ENCODE results near the gene SUSD4.

SUSD4 gene

DNA sequence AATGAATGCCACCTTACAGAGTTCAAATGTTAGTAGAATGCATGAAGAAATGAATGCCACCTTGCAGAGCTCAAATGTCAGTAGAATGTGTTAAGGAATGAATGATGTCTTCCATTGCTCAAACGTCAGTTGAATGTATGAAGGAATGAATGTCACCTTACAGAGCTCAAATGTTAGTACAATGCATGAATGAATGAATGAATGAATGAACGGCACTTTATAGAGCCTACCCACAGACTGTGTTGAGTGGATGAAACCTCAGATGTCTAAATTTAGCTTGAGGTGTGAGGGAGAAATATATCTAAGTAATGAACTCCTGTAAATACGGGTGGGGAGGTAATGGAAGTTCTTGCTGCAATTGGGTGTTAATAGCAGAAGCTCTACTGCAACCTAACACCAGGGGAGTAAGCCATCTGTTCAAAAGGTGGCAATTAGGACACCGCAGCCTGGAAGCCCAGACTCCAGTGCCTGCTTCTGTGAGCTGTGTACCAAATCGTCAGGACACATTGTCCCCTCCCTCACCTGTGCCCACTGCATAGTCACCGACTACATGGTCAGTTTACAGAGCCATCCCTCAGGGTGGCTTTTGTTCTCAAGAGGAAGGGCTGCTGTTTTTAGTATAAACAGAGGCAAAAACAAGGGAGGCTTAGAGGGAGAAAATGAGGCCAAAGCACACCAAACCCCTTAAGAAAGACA lies 26.7 kb downstream of the SUSD4 start:
- H3K27me3 ChIP-seq: no peaks in the 10 kb centered on the region
- peaks cover 40 to 50% (median 43%) of the 10 kb centered on the region in 10 experiments for H3K4me1 ChIP-seq
- H3K36me3 ChIP-seq: no peaks in the 10 kb centered on the region
- no peaks in the 10 kb centered on the region for H4K20me1 ChIP-seq
- no peak overlapping the region for H3K4me3 ChIP-seq
- no peak overlapping the region for H3K4me2 ChIP-seq
- no peak overlapping the region for H3K9ac ChIP-seq
- H3K27ac ChIP-seq: no peak overlapping the region
- TF ChIP-seq Cebpa-rat (IDR thresholded peaks at IDR 0.05): no peak
- no peaks in the 10 kb centered on the region for H3K9me3 ChIP-seq (replicated peaks in 1 of 11)

DNA sequence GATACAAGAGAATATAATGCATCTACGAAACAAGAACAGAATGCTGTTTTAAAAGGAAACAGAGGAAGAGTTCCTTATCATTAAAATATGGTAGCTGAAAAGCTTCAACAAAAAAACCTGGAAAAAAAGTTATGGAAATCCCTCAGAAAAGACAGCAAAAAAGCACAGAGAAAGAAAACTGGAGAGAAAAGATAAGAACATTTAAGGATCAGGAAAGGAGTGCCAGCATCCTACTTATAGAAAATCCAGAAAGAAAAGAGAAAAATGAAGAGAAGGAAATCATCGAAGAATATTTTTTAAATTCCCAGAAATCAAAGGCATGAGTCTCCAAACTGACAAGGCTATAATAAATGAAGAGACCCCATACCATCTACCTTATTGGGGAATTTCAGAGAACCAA lies 29.8 kb downstream of the SUSD4 start:
- Histone ChIP-seq H3K36me3 (no peaks in the 10 kb centered on the region), H3K27ac (no peak overlapping the region), H3K4me2 (no peak overlapping the region), H3K4me1 (peaks cover 8 to 19% (median 12%) of the 10 kb centered on the region in 10 experiments), H3K27me3 (no peaks in the 10 kb centered on the region; a peak in 1 of 22 replicates), H3K4me3 (no peak overlapping the region), H3K9me3 (replicated peaks in 1 of 11) (no peaks in the 10 kb centered on the region), H4K20me1 (no peaks in the 10 kb centered on the region), H3K9ac (no peak overlapping the region)
- TF ChIP-seq Cebpa-rat (IDR thresholded peaks at IDR 0.05): no peak

DNA sequence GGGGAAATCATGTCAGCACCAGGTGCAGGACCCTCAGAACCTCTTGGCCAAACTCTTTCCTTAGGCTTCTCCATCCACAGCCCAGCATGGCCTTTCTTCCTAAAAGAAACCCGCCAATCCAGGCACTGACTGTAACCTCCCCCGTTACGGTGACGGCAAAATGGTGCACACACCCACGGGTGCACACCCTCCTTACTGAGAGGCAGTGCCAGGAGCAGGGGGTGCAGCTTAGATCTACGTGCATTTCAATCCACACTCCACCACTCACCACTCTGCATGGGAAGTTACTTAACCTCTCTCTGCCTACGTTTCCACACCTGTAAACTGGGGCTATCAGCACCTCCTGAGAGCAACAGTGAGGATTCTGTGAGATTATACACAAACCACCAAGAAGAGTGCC lies 31.0 kb downstream of the SUSD4 start:
- no peaks in the 10 kb centered on the region; a peak in 1 of 22 replicates for H3K27me3 ChIP-seq
- no peaks in the 10 kb centered on the region for H3K36me3 ChIP-seq
- no peak overlapping the region for H3K27ac ChIP-seq
- H3K9me3 ChIP-seq (replicated peaks in 1 of 11): no peaks in the 10 kb centered on the region
- no peak overlapping the region for H3K9ac ChIP-seq
- H3K4me3 ChIP-seq: no peak overlapping the region
- H4K20me1 ChIP-seq: no peaks in the 10 kb centered on the region
- no peak for TF ChIP-seq Cebpa-rat (IDR thresholded peaks at IDR 0.05)
- H3K4me2 ChIP-seq: peak overlapping the region in 5 of 11 experiments; percentile 5 to 57 (median 23); a peak in 8 of 22 replicates
- peaks cover 0 to 10% (median under 1%) of the 10 kb centered on the region in 10 experiments; a peak in 7 of 20 replicates for H3K4me1 ChIP-seq

DNA sequence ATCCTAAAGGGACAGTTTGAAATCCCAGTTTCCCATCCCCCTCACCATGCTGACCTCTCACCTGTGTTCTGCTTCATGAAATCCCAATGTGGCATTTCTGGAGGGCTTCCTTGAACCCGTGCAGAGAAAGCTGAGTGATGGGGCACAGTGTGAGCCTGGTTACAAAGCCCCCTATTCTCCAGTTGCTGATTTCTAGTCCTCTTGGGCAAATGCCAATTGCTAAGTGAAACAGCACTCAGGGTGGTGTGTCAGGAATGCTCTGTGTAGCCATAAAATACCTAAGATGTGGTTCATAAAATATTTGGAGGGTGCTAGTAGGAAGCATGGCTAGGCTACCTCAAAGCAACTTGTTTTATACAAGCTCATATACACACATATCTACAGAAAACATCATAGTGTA lies 32.0 kb downstream of the SUSD4 start:
- H3K4me1 ChIP-seq: peaks cover 0 to 10% (median 0%) of the 10 kb centered on the region in 10 experiments; a peak in 5 of 20 replicates
- no peak for TF ChIP-seq Cebpa-rat (IDR thresholded peaks at IDR 0.05)
- H3K4me2 ChIP-seq: no peak overlapping the region
- H3K27ac ChIP-seq: no peak overlapping the region
- no peaks in the 10 kb centered on the region for H3K9me3 ChIP-seq (replicated peaks in 1 of 11)
- no peak overlapping the region for H3K9ac ChIP-seq
- H3K4me3 ChIP-seq: no peak overlapping the region
- H3K36me3 ChIP-seq: no peaks in the 10 kb centered on the region
- no peaks in the 10 kb centered on the region for H4K20me1 ChIP-seq
- H3K27me3 ChIP-seq: no peaks in the 10 kb centered on the region; a peak in 1 of 22 replicates

DNA sequence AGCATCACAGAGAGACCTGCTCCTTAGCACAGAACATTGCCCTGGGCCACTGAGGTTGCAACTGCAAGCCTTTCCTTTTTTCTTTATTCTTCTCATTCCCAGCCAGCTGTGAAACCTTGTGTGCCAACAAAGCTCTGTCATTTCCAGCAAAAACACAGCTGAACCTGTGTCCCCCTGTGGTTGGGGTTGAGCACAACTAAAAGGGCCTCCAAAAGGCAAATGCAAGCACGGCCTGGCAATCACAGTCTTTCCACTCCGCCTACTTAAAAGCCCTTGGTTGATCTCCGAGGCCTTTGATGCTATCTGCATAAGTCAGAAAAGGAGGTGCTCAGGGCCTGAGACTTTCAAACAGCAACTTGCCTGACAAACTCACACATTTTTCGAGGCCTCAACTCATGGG lies 32.7 kb downstream of the SUSD4 start:
- Histone ChIP-seq H3K36me3 (no peaks in the 10 kb centered on the region), H3K4me2 (no peak overlapping the region), H3K27ac (no peak overlapping the region), H4K20me1 (no peaks in the 10 kb centered on the region), H3K9ac (no peak overlapping the region), H3K9me3 (replicated peaks in 1 of 11) (no peaks in the 10 kb centered on the region), H3K4me3 (no peak overlapping the region), H3K4me1 (peaks cover 0 to 10% (median 0%) of the 10 kb centered on the region in 10 experiments; a peak in 5 of 20 replicates), H3K27me3 (no peaks in the 10 kb centered on the region; a peak in 1 of 22 replicates)
- TF ChIP-seq Cebpa-rat (IDR thresholded peaks at IDR 0.05): no peak

DNA sequence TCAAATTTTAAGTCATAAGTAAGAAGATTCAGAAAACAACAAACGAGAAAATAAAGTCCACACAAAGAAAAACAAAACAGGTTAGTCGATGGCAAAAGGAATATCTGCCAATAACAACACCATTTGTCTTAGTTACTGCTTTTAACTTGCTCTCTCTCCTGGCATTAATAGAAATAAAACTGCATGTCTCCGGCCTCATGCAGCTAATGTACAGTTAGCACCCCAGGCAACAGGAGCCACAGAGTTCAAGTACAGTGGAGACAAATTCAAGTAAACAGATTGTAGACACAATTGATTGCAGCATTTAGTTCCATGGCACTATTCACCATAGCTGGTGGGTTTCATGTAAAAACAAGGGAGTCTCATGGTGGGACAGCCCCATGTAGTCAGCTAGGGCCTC lies 33.5 kb downstream of the SUSD4 start:
- H4K20me1 ChIP-seq: no peaks in the 10 kb centered on the region
- H3K4me1 ChIP-seq: peaks cover 0 to 10% (median 0%) of the 10 kb centered on the region in 10 experiments; a peak in 5 of 20 replicates
- H3K36me3 ChIP-seq: no peaks in the 10 kb centered on the region
- H3K9ac ChIP-seq: no peak overlapping the region
- H3K9me3 ChIP-seq (replicated peaks in 1 of 11): no peaks in the 10 kb centered on the region
- no peak overlapping the region for H3K4me3 ChIP-seq
- no peak for TF ChIP-seq Cebpa-rat (IDR thresholded peaks at IDR 0.05)
- no peaks in the 10 kb centered on the region; a peak in 1 of 22 replicates for H3K27me3 ChIP-seq
- no peak overlapping the region for H3K4me2 ChIP-seq
- H3K27ac ChIP-seq: no peak overlapping the region

DNA sequence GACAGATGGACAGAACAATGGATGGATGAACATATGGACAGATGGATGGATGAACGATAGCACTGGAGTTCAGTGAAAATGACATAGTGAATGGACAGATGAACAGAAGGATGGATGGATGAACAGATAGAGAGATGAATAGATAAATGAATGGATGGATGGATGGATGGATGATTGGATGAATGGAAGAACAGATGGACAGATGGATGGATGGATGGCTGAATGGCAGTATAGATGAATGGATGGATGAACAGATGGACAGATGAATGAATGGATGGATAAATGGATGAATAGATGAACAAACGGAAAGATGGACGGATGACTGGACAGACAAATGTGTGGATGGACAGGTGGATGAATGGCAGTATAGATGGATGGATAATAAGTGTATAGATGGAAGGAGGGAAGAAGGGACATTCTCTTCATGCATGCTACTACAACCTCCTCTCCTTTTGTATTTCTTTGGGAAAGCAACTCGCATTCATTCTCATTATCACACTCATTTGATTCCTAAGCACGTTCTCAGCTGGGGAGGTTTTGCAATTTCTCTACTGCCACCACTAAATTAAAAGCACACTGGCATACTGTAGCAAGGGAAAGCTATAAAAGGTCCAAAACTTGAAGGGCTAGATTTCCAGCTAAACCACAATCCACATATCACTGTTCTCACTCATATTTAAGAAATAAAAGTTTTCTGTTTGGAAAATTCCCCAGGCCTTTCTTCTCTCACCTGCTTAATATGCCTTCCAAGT lies 34.1 kb downstream of the SUSD4 start:
- Histone ChIP-seq H3K4me1 (peaks cover 0 to 10% (median 0%) of the 10 kb centered on the region in 10 experiments; a peak in 5 of 20 replicates), H3K9ac (no peak overlapping the region), H3K36me3 (no peaks in the 10 kb centered on the region), H3K27ac (no peak overlapping the region), H3K27me3 (no peaks in the 10 kb centered on the region; a peak in 1 of 22 replicates), H4K20me1 (no peaks in the 10 kb centered on the region), H3K4me2 (no peak overlapping the region), H3K4me3 (no peak overlapping the region), H3K9me3 (replicated peaks in 1 of 11) (no peaks in the 10 kb centered on the region)
- TF ChIP-seq Cebpa-rat (IDR thresholded peaks at IDR 0.05): no peak

DNA sequence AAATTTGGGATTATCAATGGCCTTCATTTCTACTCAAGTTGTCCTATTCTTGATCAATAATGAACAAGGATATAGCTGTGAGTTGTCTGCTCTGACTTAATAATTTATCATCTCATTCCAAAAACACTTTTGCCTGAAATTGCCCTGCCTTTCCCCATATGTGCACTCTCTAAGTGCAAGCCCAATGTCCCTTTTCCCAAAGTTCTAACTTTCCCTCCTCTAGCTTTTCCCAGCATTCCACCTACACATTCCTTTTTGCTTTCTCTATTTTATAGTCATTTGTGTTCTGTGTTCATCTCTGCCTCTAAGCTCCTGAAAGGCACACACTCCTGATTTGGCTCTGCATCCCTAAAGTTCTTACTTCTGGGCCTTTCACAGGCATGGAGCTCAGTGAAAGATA lies 34.7 kb downstream of the SUSD4 start:
- Histone ChIP-seq H3K27ac (no peak overlapping the region), H4K20me1 (no peaks in the 10 kb centered on the region), H3K27me3 (no peaks in the 10 kb centered on the region; a peak in 1 of 22 replicates), H3K9ac (no peak overlapping the region), H3K4me3 (no peak overlapping the region), H3K4me1 (peaks cover 0 to 10% (median 2%) of the 10 kb centered on the region in 10 experiments; a peak in 12 of 20 replicates), H3K4me2 (no peak overlapping the region), H3K36me3 (no peaks in the 10 kb centered on the region), H3K9me3 (replicated peaks in 1 of 11) (no peaks in the 10 kb centered on the region)
- no peak for TF ChIP-seq Cebpa-rat (IDR thresholded peaks at IDR 0.05)

DNA sequence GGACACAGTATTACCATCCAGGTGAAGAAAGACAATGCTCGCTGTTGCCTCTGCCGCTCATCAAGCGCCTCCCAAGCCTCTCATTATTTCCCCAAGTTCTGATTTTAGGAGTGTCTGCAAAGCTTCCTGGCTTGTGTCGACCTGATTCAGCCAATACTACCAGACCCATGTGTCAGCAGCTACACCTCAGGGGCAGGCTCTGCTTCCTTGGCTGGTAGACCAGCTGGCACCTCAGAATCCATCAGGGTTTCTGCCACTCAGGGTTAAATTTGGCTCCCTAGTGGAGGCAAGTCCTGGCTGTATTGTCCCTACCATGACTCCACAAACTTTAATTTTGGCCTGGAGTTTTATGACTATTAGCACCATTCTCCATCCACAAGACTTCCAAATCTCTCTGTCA lies 35.4 kb downstream of the SUSD4 start:
- TF ChIP-seq Cebpa-rat (IDR thresholded peaks at IDR 0.05): no peak

More for the DNA sequence above, 35.4 kb downstream of the SUSD4 start:
- H3K27ac ChIP-seq: no peak overlapping the region
- no peaks in the 10 kb centered on the region for H4K20me1 ChIP-seq
- H3K4me2 ChIP-seq: no peak overlapping the region
- H3K4me3 ChIP-seq: no peak overlapping the region
- no peaks in the 10 kb centered on the region for H3K36me3 ChIP-seq
- H3K27me3 ChIP-seq: no peaks in the 10 kb centered on the region; a peak in 1 of 22 replicates
- no peak overlapping the region for H3K9ac ChIP-seq
- H3K4me1 ChIP-seq: peaks cover 7 to 14% (median 7%) of the 10 kb centered on the region in 10 experiments; a peak in 18 of 20 replicates
- H3K9me3 ChIP-seq (replicated peaks in 1 of 11): no peaks in the 10 kb centered on the region
